Lower leg skin (tissue), 3 donors: ENCODE results near the gene SNX5.

Experiments used
- POLR2A ChIP-seq, 2 donors: fragments of 450-650 bp; IDR thresholded peaks; one replicate each; pipeline ENCODE4 v1.6.1; 2016 to 2017; ENCODE audit warnings: antibody characterized with exemption in 2 of 2, mild to moderate bottlenecking in 1 of 2, moderate library complexity in 1 of 2
- TF ChIP-seq, protein P1 (sequence below), 3 donors: fragments of 450-650 bp; IDR thresholded peaks; one replicate each; pipeline ENCODE4 v1.5.1; 2016; ENCODE audit warnings: antibody characterized with exemption in 3 of 3, mild to moderate bottlenecking in 3 of 3, moderate library complexity in 2 of 3

DNA sequence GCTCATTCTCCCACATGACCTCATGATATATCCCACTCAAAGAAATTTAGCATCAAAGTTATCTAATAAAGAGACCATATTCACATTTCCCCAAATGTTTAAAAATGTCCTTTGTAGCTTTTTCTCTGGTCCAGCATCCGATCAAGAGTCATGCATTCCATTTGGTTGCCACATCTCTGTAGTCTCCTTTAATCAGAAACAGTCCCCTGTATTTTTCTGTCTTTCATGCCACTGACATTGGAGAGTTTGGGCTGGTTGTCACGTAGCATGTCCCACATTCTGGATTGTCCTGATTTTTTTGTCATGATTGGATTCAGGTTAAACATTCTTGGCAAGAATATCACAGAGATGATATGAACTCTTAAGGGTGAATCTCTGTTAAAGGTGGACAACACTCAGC lies 55.7 kb downstream of the SNX5 start:
- TF ChIP-seq, protein P1, sequence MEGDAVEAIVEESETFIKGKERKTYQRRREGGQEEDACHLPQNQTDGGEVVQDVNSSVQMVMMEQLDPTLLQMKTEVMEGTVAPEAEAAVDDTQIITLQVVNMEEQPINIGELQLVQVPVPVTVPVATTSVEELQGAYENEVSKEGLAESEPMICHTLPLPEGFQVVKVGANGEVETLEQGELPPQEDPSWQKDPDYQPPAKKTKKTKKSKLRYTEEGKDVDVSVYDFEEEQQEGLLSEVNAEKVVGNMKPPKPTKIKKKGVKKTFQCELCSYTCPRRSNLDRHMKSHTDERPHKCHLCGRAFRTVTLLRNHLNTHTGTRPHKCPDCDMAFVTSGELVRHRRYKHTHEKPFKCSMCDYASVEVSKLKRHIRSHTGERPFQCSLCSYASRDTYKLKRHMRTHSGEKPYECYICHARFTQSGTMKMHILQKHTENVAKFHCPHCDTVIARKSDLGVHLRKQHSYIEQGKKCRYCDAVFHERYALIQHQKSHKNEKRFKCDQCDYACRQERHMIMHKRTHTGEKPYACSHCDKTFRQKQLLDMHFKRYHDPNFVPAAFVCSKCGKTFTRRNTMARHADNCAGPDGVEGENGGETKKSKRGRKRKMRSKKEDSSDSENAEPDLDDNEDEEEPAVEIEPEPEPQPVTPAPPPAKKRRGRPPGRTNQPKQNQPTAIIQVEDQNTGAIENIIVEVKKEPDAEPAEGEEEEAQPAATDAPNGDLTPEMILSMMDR (IDR thresholded peaks at IDR 0.05), result no peak
- TF ChIP-seq POLR2A (IDR thresholded peaks at IDR 0.05), result no peak
